ENCODE measurements around the gene EFCAB5. TPM values are rescaled to one million over a fixed set of nuclear protein-coding genes. Genes with fewer than 3 reads are reported as not detected.
A peak's percentile ranks its signal among the peaks of the same experiment; 100 is the strongest.

The EFCAB5 gene
- 1.5 and 1.6 TPM in 2 replicates for total RNA-seq (2013; cell fraction: nucleolus; rRNA removed)
- total RNA-seq (2014; rRNA removed) (0.85 and 0.93 TPM in 2 replicates), total RNA-seq (2014; rRNA removed; fragmentation: Illumina TruSeq; extraction: Trizol) (1.1 and 1.6 TPM in 2 replicates), total RNA-seq (2021) (0.98 and 1.1 TPM in 2 replicates), polyA plus RNA-seq (2011; rRNA removed) (0.39 and 0.55 TPM in 2 replicates), polyA plus RNA-seq (2014; fragmentation: Illumina TruSeq; extraction: Trizol) (0.35 and 1.6 TPM in 2 replicates), polyA plus RNA-seq (2014; fragmentation: Nextera tagmentation; extraction: Ambion mirVana) (under 1 TPM; 0.56 to 0.71 TPM), polyA plus RNA-seq (2014; rRNA removed) (0.96 and 1.2 TPM in 2 replicates), polyA plus RNA-seq (2016; fragmentation: Nextera tagmentation; extraction: Ambion mirVana) (1 to 10 TPM; 2.0 to 2.6 TPM), polyA minus RNA-seq (2011; rRNA and poly(A)+ RNA removed) (0.37 TPM in 1 of 2 replicates, not detected in the other), Bru-seq, nascent RNA (percentile 34 among the genes with signal in this experiment), BruChase-seq, experiment 1, labeled RNA remaining after a 6-hour chase (percentile 33 among the genes with signal in this experiment), BruChase-seq, experiment 2, labeled RNA remaining after a 2-hour chase (percentile 35 among the genes with signal in this experiment)
- not detected for polyA plus RNA-seq (2011; ENCODE audit: low read depth)
- 0.03 and 0.05 TPM in 2 replicates for polyA plus RNA-seq (2011; cell fraction: cytosol; rRNA removed)
- polyA plus RNA-seq (2011; cell fraction: nucleus; rRNA removed), result 0.18 and 0.50 TPM in 2 replicates
- polyA plus RNA-seq (2012), result 0.37 and 0.41 TPM in 2 replicates
- polyA minus RNA-seq (2011; cell fraction: cytosol; rRNA and poly(A)+ RNA removed), result not detected in 2 replicates
- polyA minus RNA-seq (2011; cell fraction: nucleus; rRNA and poly(A)+ RNA removed), result 0.19 and 0.24 TPM in 2 replicates
- long read RNA-seq, experiment 1, result 0 reads
- long read RNA-seq, experiment 2, partial matches to known transcripts, result 1 of 6 reads
- long read RNA-seq, experiment 2, other reads (novel, unspliced or antisense), result 5 of 6 reads

DNA sequence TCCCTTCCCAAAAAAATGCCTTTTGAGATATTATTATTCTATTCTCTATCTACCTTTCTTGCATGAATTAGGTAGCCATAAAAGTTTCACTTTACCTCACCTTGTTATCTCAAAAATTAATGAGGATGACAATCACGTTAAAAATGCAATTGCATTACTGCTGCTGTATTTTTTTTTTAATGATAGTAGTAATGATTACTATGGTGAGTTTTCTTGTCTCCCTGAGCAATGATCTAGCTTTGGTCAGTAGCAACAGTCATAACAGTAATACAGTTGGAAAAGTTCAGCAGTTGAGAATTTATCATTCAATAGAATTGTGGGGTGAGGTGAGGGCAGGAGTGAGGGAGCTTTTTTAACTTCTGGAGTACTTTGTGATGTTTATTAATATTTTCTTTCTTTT, at the start of gene EFCAB5:
Gene EFCAB5 (plus strand): TSS at position 301 of the 400 bp plus-strand sequence. CDS start 163 bp downstream, outside the sequence.
- POLR2A ChIA-PET, result interaction anchor here (1.3 kb wide), 1 partner anchor 10 kb away, joined by 9 read pairs; no protein-coding TSS in a partner anchor
- TF ChIP-seq, protein P1, sequence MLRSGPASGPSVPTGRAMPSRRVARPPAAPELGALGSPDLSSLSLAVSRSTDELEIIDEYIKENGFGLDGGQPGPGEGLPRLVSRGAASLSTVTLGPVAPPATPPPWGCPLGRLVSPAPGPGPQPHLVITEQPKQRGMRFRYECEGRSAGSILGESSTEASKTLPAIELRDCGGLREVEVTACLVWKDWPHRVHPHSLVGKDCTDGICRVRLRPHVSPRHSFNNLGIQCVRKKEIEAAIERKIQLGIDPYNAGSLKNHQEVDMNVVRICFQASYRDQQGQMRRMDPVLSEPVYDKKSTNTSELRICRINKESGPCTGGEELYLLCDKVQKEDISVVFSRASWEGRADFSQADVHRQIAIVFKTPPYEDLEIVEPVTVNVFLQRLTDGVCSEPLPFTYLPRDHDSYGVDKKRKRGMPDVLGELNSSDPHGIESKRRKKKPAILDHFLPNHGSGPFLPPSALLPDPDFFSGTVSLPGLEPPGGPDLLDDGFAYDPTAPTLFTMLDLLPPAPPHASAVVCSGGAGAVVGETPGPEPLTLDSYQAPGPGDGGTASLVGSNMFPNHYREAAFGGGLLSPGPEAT (IDR thresholded peaks at IDR 0.05; ENCODE audit: low read depth), result no peak
- TF ChIP-seq TAF1 (IDR thresholded peaks at IDR 0.05; ENCODE audit: borderline replicate concordance, low read depth, low read length) (no peak), SREBF1 (IDR thresholded peaks at IDR 0.05; ENCODE audit: low read length) (no peak), SRF (IDR thresholded peaks at IDR 0.05; ENCODE audit: low read depth in 2 of 2, low read length in 2 of 2) (no peak), DPF2 (IDR thresholded peaks at IDR 0.05) (no peak), PML (IDR thresholded peaks at IDR 0.05; ENCODE audit: low read length) (no peak), SREBF2 (IDR thresholded peaks at IDR 0.05; ENCODE audit: low read length) (no peak), TARDBP (IDR thresholded peaks at IDR 0.05; ENCODE audit: borderline replicate concordance) (no peak), POLR2A (IDR thresholded peaks at IDR 0.05; ENCODE audit: low read depth, low read length) (no peak), FOXM1 (IDR thresholded peaks at IDR 0.05; ENCODE audit: low read depth, low read length) (no peak)
- TF ChIP-seq, protein P2, sequence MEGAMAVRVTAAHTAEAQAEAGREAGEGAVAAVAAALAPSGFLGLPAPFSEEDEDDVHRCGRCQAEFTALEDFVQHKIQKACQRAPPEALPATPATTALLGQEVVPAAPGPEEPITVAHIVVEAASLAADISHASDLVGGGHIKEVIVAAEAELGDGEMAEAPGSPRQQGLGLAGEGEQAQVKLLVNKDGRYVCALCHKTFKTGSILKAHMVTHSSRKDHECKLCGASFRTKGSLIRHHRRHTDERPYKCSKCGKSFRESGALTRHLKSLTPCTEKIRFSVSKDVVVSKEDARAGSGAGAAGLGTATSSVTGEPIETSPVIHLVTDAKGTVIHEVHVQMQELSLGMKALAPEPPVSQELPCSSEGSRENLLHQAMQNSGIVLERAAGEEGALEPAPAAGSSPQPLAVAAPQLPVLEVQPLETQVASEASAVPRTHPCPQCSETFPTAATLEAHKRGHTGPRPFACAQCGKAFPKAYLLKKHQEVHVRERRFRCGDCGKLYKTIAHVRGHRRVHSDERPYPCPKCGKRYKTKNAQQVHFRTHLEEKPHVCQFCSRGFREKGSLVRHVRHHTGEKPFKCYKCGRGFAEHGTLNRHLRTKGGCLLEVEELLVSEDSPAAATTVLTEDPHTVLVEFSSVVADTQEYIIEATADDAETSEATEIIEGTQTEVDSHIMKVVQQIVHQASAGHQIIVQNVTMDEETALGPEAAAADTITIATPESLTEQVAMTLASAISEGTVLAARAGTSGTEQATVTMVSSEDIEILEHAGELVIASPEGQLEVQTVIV (IDR thresholded peaks at IDR 0.05; ENCODE audit: borderline replicate concordance, partially characterized antibody), result no peak
- TF ChIP-seq, protein P3, sequence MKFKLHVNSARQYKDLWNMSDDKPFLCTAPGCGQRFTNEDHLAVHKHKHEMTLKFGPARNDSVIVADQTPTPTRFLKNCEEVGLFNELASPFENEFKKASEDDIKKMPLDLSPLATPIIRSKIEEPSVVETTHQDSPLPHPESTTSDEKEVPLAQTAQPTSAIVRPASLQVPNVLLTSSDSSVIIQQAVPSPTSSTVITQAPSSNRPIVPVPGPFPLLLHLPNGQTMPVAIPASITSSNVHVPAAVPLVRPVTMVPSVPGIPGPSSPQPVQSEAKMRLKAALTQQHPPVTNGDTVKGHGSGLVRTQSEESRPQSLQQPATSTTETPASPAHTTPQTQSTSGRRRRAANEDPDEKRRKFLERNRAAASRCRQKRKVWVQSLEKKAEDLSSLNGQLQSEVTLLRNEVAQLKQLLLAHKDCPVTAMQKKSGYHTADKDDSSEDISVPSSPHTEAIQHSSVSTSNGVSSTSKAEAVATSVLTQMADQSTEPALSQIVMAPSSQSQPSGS (IDR thresholded peaks at IDR 0.05; ENCODE audit: low read length), result no peak
- TF ChIP-seq, protein P4, sequence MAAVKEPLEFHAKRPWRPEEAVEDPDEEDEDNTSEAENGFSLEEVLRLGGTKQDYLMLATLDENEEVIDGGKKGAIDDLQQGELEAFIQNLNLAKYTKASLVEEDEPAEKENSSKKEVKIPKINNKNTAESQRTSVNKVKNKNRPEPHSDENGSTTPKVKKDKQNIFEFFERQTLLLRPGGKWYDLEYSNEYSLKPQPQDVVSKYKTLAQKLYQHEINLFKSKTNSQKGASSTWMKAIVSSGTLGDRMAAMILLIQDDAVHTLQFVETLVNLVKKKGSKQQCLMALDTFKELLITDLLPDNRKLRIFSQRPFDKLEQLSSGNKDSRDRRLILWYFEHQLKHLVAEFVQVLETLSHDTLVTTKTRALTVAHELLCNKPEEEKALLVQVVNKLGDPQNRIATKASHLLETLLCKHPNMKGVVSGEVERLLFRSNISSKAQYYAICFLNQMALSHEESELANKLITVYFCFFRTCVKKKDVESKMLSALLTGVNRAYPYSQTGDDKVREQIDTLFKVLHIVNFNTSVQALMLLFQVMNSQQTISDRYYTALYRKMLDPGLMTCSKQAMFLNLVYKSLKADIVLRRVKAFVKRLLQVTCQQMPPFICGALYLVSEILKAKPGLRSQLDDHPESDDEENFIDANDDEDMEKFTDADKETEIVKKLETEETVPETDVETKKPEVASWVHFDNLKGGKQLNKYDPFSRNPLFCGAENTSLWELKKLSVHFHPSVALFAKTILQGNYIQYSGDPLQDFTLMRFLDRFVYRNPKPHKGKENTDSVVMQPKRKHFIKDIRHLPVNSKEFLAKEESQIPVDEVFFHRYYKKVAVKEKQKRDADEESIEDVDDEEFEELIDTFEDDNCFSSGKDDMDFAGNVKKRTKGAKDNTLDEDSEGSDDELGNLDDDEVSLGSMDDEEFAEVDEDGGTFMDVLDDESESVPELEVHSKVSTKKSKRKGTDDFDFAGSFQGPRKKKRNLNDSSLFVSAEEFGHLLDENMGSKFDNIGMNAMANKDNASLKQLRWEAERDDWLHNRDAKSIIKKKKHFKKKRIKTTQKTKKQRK (IDR thresholded peaks at IDR 0.05; ENCODE audit: low read depth, low read length), result no peak

More for the DNA sequence above, at the start of gene EFCAB5:
- WGBS (ENCODE audit: insufficient coverage, insufficient replicate concordance, low lambda C conversion rate, missing lambda C conversion rate), result 32% methylated on average over 1 of the region's 1 CpG
- Histone ChIP-seq H3K36me3 (ENCODE audit: control insufficient read depth in 2 of 2, insufficient read depth in 2 of 2, low read length in 1 of 2) (no peaks in the 10 kb centered on the region), H2AFZ (ENCODE audit: control insufficient read depth, low read depth, low read length) (no peak within 1 kb of the TSS), H3K9me3 (replicated peaks; ENCODE audit: control insufficient read depth, insufficient read depth, low read length) (no peaks in the 10 kb centered on the region), H3K4me2 (ENCODE audit: control insufficient read depth, insufficient read depth) (no peak within 1 kb of the TSS), H3K4me1 (ENCODE audit: control insufficient read depth, insufficient read depth, low read length) (no peaks in the 10 kb centered on the region), H3K27me3 (replicated peaks in 1 of 2; ENCODE audit: control insufficient read depth in 2 of 2, insufficient read depth in 2 of 2, low read length in 1 of 2) (no peaks in the 10 kb centered on the region), H3K79me2 (ENCODE audit: control insufficient read depth, insufficient read depth, low read length) (no peaks in the 10 kb centered on the region), H4K20me1 (ENCODE audit: control insufficient read depth, insufficient read depth) (no peaks in the 10 kb centered on the region), H3K9ac (ENCODE audit: control insufficient read depth, insufficient read depth, low read length) (no peak within 1 kb of the TSS), H3K27ac (ENCODE audit: control insufficient read depth, insufficient read depth) (no peak within 1 kb of the TSS), H3K4me3 (no peak within 1 kb of the TSS)
- DNase-seq (ENCODE audit: low read depth, low spot score) (no peak), ATAC-seq (no peak), FAIRE-seq (no peak)
- RAD21 ChIA-PET (ENCODE audit: unreplicated experiment), result interaction anchor here (0.8 to 3.1 kb wide), 2 partner anchors 11 to 132 kb away, joined by 3 to 16 read pairs; partner anchors contain the start of gene SSH2
- in situ Hi-C loops (cut with MboI), result no loop called here
- CTCF ChIA-PET, result interaction anchor here (1.4 to 4.3 kb wide), 3 partner anchors 10 to 152 kb away, joined by 3 to 24 read pairs (median 4); partner anchors contain the start of gene SSH2
- SMC1A ChIA-PET (ENCODE audit: uncharacterized antibody, unreplicated experiment), result interaction anchor here (0.7 to 2.7 kb wide), 5 partner anchors 8 to 132 kb away, joined by 3 to 11 read pairs (median 3); no protein-coding TSS in a partner anchor
- intact Hi-C loops (cut with micrococcal nuclease; ENCODE audit: unreplicated experiment), result no loop called here
- no TSS peak for BruUV-seq (replicated peaks)

All from GM12878 (cell line).